WTC11 (cell line): ENCODE measurements around the gene FAM20C.

Source experiments
- CREB1 ChIP-seq: sonication (generic); formaldehyde crosslinking; IDR thresholded peaks from 2 replicates; pipeline ENCODE4 v1.8.0; 2023; ENCODE audit warnings: mild to moderate bottlenecking, missing genetic modification reagents
- FOXP1 ChIP-seq: sonication (generic); formaldehyde crosslinking; IDR thresholded peaks from 2 replicates; pipeline ENCODE4 v1.8.0; 2022; ENCODE audit warnings: missing genetic modification reagents, mild to moderate bottlenecking, moderate library complexity, borderline replicate concordance
- NFE2L1 ChIP-seq: sonication (generic); formaldehyde crosslinking; IDR thresholded peaks from 2 replicates; pipeline ENCODE4 v1.8.1; 2023; ENCODE audit warnings: missing genetic modification reagents
- TF ChIP-seq, protein P1 (sequence below): fragments of 200-600 bp; IDR thresholded peaks from 2 replicates; pipeline ENCODE4 v1.8.0; 2022; ENCODE audit warnings: antibody characterized with exemption
- TF ChIP-seq, protein P2 (sequence below): sonication (generic); formaldehyde crosslinking; IDR thresholded peaks from 2 replicates; pipeline ENCODE4 v1.8.0; 2022; ENCODE audit warnings: mild to moderate bottlenecking, missing genetic modification reagents
- TF ChIP-seq, protein P3 (sequence below): sonication (generic); formaldehyde crosslinking; IDR thresholded peaks from 2 replicates; pipeline ENCODE4 v1.8.1; 2022; ENCODE audit warnings: low read depth, mild to moderate bottlenecking, moderate library complexity, missing genetic modification reagents, borderline replicate concordance
- TF ChIP-seq, protein P4 (sequence below): sonication (generic); formaldehyde crosslinking; IDR thresholded peaks from 2 replicates; pipeline ENCODE4 v1.8.1; 2022; ENCODE audit warnings: low read depth, missing genetic modification reagents, borderline replicate concordance
- TF ChIP-seq, protein P5 (sequence below): sonication (generic); formaldehyde crosslinking; IDR thresholded peaks from 2 replicates; pipeline ENCODE4 v1.8.1; 2022; ENCODE audit warnings: missing genetic modification reagents, borderline replicate concordance

DNA sequence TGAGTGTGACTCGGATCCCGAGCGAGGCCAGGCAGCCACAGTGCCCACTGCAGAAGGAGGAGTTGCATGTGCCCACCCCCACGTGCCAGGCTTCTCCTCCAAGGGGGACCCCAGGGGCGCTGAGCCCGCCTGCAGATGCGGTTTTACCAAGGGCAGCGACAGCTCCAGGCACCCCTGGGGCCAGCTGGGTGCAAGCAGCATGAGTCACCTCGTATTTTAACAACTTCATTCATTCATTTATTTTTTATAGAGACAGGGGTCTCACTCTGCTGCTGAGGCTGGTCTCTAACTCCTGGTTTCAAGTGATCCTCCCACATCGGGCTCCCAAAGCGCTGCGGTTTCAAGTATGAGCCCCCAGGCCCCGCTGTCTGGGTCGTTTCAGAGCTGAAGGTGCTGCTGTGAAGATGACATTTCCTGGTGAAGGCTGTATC is 96.3 kb downstream of the FAM20C start:
- TF ChIP-seq, protein P1, sequence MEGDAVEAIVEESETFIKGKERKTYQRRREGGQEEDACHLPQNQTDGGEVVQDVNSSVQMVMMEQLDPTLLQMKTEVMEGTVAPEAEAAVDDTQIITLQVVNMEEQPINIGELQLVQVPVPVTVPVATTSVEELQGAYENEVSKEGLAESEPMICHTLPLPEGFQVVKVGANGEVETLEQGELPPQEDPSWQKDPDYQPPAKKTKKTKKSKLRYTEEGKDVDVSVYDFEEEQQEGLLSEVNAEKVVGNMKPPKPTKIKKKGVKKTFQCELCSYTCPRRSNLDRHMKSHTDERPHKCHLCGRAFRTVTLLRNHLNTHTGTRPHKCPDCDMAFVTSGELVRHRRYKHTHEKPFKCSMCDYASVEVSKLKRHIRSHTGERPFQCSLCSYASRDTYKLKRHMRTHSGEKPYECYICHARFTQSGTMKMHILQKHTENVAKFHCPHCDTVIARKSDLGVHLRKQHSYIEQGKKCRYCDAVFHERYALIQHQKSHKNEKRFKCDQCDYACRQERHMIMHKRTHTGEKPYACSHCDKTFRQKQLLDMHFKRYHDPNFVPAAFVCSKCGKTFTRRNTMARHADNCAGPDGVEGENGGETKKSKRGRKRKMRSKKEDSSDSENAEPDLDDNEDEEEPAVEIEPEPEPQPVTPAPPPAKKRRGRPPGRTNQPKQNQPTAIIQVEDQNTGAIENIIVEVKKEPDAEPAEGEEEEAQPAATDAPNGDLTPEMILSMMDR = no peak
- TF ChIP-seq, protein P2, sequence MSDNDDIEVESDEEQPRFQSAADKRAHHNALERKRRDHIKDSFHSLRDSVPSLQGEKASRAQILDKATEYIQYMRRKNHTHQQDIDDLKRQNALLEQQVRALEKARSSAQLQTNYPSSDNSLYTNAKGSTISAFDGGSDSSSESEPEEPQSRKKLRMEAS (CRISPR knock-in tag) = no peak
- TF ChIP-seq FOXP1 (CRISPR knock-in tag) (no peak), NFE2L1 (CRISPR knock-in tag) (no peak), CREB1 (no peak)
- TF ChIP-seq, protein P3, sequence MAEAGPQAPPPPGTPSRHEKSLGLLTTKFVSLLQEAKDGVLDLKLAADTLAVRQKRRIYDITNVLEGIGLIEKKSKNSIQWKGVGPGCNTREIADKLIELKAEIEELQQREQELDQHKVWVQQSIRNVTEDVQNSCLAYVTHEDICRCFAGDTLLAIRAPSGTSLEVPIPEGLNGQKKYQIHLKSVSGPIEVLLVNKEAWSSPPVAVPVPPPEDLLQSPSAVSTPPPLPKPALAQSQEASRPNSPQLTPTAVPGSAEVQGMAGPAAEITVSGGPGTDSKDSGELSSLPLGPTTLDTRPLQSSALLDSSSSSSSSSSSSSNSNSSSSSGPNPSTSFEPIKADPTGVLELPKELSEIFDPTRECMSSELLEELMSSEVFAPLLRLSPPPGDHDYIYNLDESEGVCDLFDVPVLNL (CRISPR knock-in tag) = no peak
- TF ChIP-seq, protein P4, sequence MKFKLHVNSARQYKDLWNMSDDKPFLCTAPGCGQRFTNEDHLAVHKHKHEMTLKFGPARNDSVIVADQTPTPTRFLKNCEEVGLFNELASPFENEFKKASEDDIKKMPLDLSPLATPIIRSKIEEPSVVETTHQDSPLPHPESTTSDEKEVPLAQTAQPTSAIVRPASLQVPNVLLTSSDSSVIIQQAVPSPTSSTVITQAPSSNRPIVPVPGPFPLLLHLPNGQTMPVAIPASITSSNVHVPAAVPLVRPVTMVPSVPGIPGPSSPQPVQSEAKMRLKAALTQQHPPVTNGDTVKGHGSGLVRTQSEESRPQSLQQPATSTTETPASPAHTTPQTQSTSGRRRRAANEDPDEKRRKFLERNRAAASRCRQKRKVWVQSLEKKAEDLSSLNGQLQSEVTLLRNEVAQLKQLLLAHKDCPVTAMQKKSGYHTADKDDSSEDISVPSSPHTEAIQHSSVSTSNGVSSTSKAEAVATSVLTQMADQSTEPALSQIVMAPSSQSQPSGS = no peak
- TF ChIP-seq, protein P5, sequence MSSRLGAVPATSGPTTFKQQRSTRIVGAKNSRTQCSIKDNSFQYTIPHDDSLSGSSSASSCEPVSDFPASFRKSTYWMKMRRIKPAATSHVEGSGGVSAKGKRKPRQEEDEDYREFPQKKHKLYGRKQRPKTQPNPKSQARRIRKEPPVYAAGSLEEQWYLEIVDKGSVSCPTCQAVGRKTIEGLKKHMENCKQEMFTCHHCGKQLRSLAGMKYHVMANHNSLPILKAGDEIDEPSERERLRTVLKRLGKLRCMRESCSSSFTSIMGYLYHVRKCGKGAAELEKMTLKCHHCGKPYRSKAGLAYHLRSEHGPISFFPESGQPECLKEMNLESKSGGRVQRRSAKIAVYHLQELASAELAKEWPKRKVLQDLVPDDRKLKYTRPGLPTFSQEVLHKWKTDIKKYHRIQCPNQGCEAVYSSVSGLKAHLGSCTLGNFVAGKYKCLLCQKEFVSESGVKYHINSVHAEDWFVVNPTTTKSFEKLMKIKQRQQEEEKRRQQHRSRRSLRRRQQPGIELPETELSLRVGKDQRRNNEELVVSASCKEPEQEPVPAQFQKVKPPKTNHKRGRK = no peak
